Upper lobe of left lung (tissue), 4 donors: ENCODE results near the gene FCGR2B.

Experiments
- CTCF ChIP-seq, 6 experiments: fragments of 450-650 bp in 4 of 6; fragments of 200-600 bp in 2 of 6; sonication (generic) in 2 of 6; IDR thresholded peaks; one replicate each; pipeline ENCODE4 v1.5.1; 2016 to 2019; ENCODE audit warnings: antibody characterized with exemption in 6 of 6
- POLR2A ChIP-seq, 4 donors: fragments of 450-650 bp; IDR thresholded peaks; one replicate each; pipeline ENCODE4 v1.5.1; 2016 to 2017; ENCODE audit warnings: antibody characterized with exemption in 4 of 4, mild to moderate bottlenecking in 2 of 4

DNA sequence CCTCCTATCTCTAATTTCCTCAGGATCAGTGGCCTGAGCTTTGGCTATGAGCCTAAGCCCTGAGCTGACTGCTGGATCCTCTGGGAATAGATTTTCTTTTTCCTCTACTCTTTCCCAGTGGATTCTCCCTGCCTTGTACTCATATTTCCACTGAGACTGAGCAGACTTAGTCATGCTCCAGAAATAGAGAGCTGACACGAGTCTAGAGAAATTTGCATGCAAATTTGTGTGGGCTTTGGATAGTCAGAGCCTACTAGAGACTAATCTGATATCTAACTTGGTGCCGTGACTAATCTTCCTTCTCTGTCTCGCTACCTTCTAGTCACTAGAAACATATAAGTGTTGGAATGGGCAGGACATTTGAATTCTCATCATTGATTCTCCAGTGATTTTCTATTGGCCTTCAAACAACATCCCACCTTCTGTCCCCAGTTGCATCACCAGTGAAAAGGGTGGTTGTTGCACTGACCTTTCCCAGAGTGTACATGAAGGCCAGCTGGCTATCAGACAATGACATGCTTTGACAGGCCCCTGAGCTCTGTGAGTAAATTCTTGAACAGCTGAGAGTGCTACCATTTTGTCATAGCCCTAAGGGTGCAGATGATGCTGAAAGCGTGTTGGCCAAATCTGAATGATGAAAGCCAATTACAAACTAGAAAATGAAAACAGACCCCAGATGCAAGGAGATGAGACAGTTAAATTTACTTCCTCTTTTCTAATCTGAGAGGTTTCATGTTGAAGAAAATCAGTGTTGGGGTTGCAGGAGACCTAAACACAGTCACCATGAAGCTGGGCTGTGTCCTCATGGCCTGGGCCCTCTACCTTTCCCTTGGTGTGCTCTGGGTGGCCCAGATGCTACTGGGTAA lies 43.8 kb downstream of the FCGR2B start, which contains the start of gene FCRLA:
- no peak for TF ChIP-seq POLR2A (IDR thresholded peaks at IDR 0.05)
- no peak for TF ChIP-seq CTCF (IDR thresholded peaks at IDR 0.05)
